GM12892 (cell line): ENCODE results near the gene LSM8.

Experiments used
- POLR2A ChIP-seq: IDR thresholded peaks from 2 replicates; pipeline ENCODE4 v1.6.1; 2011; ENCODE audit warnings: low read depth, low read length, control low read depth
- POLR2AphosphoS5 ChIP-seq: IDR thresholded peaks from 2 replicates; pipeline ENCODE4 v1.6.1; 2011; ENCODE audit warnings: low read depth, low read length, control low read depth
- TAF1 ChIP-seq: IDR thresholded peaks from 2 replicates; pipeline ENCODE4 v1.6.1; 2011; ENCODE audit warnings: low read depth, mild to moderate bottlenecking, control low read depth, low read length, borderline replicate concordance

GRCh38 chr7:118182593-118183427, 1.2 kb upstream of the LSM8 start:
- no peak for TF ChIP-seq POLR2A
- no peak for TF ChIP-seq POLR2AphosphoS5
- no peak for TF ChIP-seq TAF1
